HepG2 (cell line): ENCODE results near the gene EIF4G3. TPM values are rescaled to one million over a fixed set of nuclear protein-coding genes. Genes with fewer than 3 reads are reported as not detected.

Source experiments
- ATAC-seq: fragments of 200-7000 bp; cut with Tn5 transposase; 3 replicates; pipeline ENCODE4 v1.9.1; 2020; ENCODE audit warnings: mild to moderate bottlenecking, moderate library complexity
- BruUV-seq: library from RNA; stranded (reverse); fragments of 400-500 nt; replicated peaks from 2 replicates; lab custom pipeline; 2021; lab: Mats Ljungman, UMichigan
- CTCF ChIA-PET: fragments of 300-600 bp; formaldehyde crosslinking; extraction: SDS; loops from one replicate; lab custom pipeline; 2021; ENCODE audit warnings: low total read pairs, inconsistent platforms, low intra/inter-chr PET ratio; lab: Yijun Ruan, JAX
- POLR2A ChIA-PET: fragments of 350-600 bp; sonication (Branson Sonifier 250); formaldehyde crosslinking; loops from one replicate; lab custom pipeline; 2020; ENCODE audit warnings: antibody characterized with exemption, inconsistent platforms; lab: Yijun Ruan, JAX
- DNase-seq: peaks from one replicate; pipeline ENCODE4 v3.0.0-alpha.2; 2015; ENCODE audit warnings: low spot score
- FAIRE-seq: peaks from 3 replicates; lab custom pipeline; 2011; peaks lifted over from hg19 to GRCh38; lab: Jason Lieb, UNC
- H2AFZ ChIP-seq: one replicate; pipeline ENCODE4 v1.6.1; 2011; ENCODE audit warnings: low read length, inconsistent platforms
- H3K27ac ChIP-seq: fragments of 300-600 bp; 3 replicates; pipeline ENCODE4 v1.8.0; 2011; ENCODE audit warnings: mixed run types, mild to moderate bottlenecking, mixed read lengths, low read length, inconsistent platforms; ENCODE audit not compliant: insufficient read depth; ENCODE audit errors: extremely low read length
- H3K27me3 ChIP-seq, 2 experiments: fragments of 200-600 bp in 1 of 2; 2 replicates in 1 of 2; 3 replicates in 1 of 2; pipeline versions ENCODE4 v1.6.0 to v1.8.0; 2011; ENCODE audit warnings: low read length in 2 of 2, mild to moderate bottlenecking in 2 of 2, moderate library complexity in 2 of 2, inconsistent platforms in 1 of 2; ENCODE audit not compliant: insufficient read depth in 2 of 2, control insufficient read depth in 1 of 2
- H3K36me3 ChIP-seq, 2 experiments: fragments of 200-600 bp in 1 of 2; replicated peaks in 1 of 2; 2 replicates in 1 of 2; 3 replicates in 1 of 2; pipeline versions ENCODE4 v1.5.1 to v1.8.0; 2011; ENCODE audit warnings: low read length in 2 of 2, inconsistent platforms in 1 of 2; ENCODE audit not compliant: insufficient read depth in 2 of 2, control insufficient read depth in 1 of 2
- H3K4me1 ChIP-seq: 2 replicates; pipeline ENCODE4 v1.5.1; 2012; ENCODE audit warnings: low read length, inconsistent platforms; ENCODE audit not compliant: insufficient read depth
- H3K4me2 ChIP-seq: 2 replicates; pipeline ENCODE4 v1.6.0; 2011; ENCODE audit warnings: low read depth, low read length, inconsistent platforms
- H3K4me3 ChIP-seq, 3 experiments: fragments of 200-600 bp in 1 of 3; sonication (generic), shearing (Covaris generic) in 1 of 3; replicated peaks in 1 of 3; 2 replicates each; pipeline ENCODE4 v1.5.1; 2011 to 2016; ENCODE audit warnings: low read length in 3 of 3, inconsistent platforms in 2 of 3, low read depth in 2 of 3, mild to moderate bottlenecking in 2 of 3, control low read depth in 1 of 3, mixed read lengths in 1 of 3; ENCODE audit not compliant: insufficient read depth in 1 of 3
- H3K79me2 ChIP-seq: one replicate; pipeline ENCODE4 v1.6.1; 2011; ENCODE audit warnings: low read length, inconsistent platforms; ENCODE audit not compliant: insufficient read depth
- H3K9ac ChIP-seq: 2 replicates; pipeline ENCODE4 v1.6.0; 2011; ENCODE audit warnings: mild to moderate bottlenecking, low read depth, low read length, inconsistent platforms; ENCODE audit not compliant: insufficient read depth
- H3K9me3 ChIP-seq: 2 replicates; pipeline ENCODE4 v1.5.1; 2012; ENCODE audit warnings: mild to moderate bottlenecking, low read length
- H4K20me1 ChIP-seq: 2 replicates; pipeline ENCODE4 v1.6.0; 2011; ENCODE audit warnings: inconsistent platforms, mild to moderate bottlenecking, low read length, moderate library complexity; ENCODE audit not compliant: insufficient read depth
- BRCA1 ChIP-seq: sonication (generic); formaldehyde crosslinking; IDR thresholded peaks from 2 replicates; pipeline ENCODE4 v1.4.0; 2020; ENCODE audit warnings: missing genetic modification reagents
- CEBPB ChIP-seq: IDR thresholded peaks from 2 replicates; pipeline ENCODE4 v1.6.1; 2011; ENCODE audit warnings: low read depth, low read length, improper control_type of control experiment, borderline replicate concordance
- POGZ ChIP-seq: sonication (generic); formaldehyde crosslinking; IDR thresholded peaks from 2 replicates; pipeline ENCODE4 v1.4.0; 2020; ENCODE audit warnings: mild to moderate bottlenecking, missing genetic modification reagents
- YEATS2 ChIP-seq: sonication (generic); formaldehyde crosslinking; IDR thresholded peaks from 2 replicates; pipeline ENCODE4 v1.4.0; 2020; ENCODE audit warnings: missing genetic modification reagents, borderline replicate concordance
- ZMYM2 ChIP-seq: sonication (generic); formaldehyde crosslinking; IDR thresholded peaks from 2 replicates; pipeline ENCODE4 v1.8.0; 2022; ENCODE audit warnings: mild to moderate bottlenecking, missing genetic modification reagents
- ZNF367 ChIP-seq: sonication (generic); formaldehyde crosslinking; IDR thresholded peaks from 2 replicates; pipeline ENCODE4 v1.4.0; 2020; ENCODE audit warnings: missing genetic modification reagents, borderline replicate concordance
- ZNF749 ChIP-seq: sonication (generic); formaldehyde crosslinking; IDR thresholded peaks from 2 replicates; pipeline ENCODE4 v1.8.0; 2022; ENCODE audit warnings: mild to moderate bottlenecking, missing genetic modification reagents, moderate library complexity, borderline replicate concordance
- whole genome bisulfite sequencing: methylation state at CpG from one replicate; pipeline ENCODE4 v1.1.6; 2017; ENCODE audit warnings: low lambda C conversion rate; 5-methylcytosine and 5-hydroxymethylcytosine counted together
- in situ Hi-C: cut with HindIII; loops from 2 replicates; pipeline ENCODE4 v1.10.0; 2017; ENCODE audit warnings: low pct_unique_long_range_greater_than_20kb; ENCODE audit not compliant: extremely low pct_ligation_motif_present
- intact Hi-C: fragments of 100-400 bp; cut with micrococcal nuclease; formaldehyde crosslinking; loops from one replicate; pipeline ENCODE4 v1.10.0; 2022; ENCODE audit not compliant: unreplicated experiment
- polyA plus RNA-seq, 8 experiments: library from polyadenylated mRNA; depleted of rRNA in 3 of 8; stranded (reverse) in 7 of 8; unstranded in 1 of 8; fragments of >200 nt; fragmentation: Illumina TruSeq in 4 of 8; extraction: Trizol in 4 of 8; gene quantifications; 2 replicates each; pipeline versions ENCODE4 v1.2.1 to v1.2.3, GENCODE V29; 2011 to 2016; ENCODE audit warnings: low read depth in 4 of 8, missing spikeins in 1 of 8, mixed read lengths in 1 of 8; ENCODE audit not compliant: insufficient read depth in 1 of 8
- total RNA-seq, 5 experiments: library from RNA; depleted of rRNA; stranded (reverse); fragments of >200 nt; fragmentation: Illumina TruSeq; extraction: Trizol; gene quantifications; 2 replicates each; pipeline ENCODE4 v1.2.3, GENCODE V29; 2016; ENCODE audit warnings: low read depth in 1 of 5
- TF ChIP-seq, protein P1 (sequence below): IDR thresholded peaks from 2 replicates; pipeline ENCODE4 v1.6.1; 2018; ENCODE audit warnings: missing genetic modification reagents
- TF ChIP-seq, protein P2 (sequence below): sonication (generic); formaldehyde crosslinking; IDR thresholded peaks from 2 replicates; pipeline ENCODE4 v1.4.0; 2020; ENCODE audit warnings: mild to moderate bottlenecking, missing genetic modification reagents
- TF ChIP-seq, protein P3 (sequence below): sonication (generic); formaldehyde crosslinking; IDR thresholded peaks from 2 replicates; pipeline ENCODE4 v1.4.0; 2020; ENCODE audit warnings: missing genetic modification reagents, borderline replicate concordance

Gene EIF4G3
- total and polyA plus RNA-seq, 2 of the 13 experiments (the other 11 are each of a cell fraction or from before 2014, with no cell fraction given), result 22.2 to 27.6 TPM

DNA sequence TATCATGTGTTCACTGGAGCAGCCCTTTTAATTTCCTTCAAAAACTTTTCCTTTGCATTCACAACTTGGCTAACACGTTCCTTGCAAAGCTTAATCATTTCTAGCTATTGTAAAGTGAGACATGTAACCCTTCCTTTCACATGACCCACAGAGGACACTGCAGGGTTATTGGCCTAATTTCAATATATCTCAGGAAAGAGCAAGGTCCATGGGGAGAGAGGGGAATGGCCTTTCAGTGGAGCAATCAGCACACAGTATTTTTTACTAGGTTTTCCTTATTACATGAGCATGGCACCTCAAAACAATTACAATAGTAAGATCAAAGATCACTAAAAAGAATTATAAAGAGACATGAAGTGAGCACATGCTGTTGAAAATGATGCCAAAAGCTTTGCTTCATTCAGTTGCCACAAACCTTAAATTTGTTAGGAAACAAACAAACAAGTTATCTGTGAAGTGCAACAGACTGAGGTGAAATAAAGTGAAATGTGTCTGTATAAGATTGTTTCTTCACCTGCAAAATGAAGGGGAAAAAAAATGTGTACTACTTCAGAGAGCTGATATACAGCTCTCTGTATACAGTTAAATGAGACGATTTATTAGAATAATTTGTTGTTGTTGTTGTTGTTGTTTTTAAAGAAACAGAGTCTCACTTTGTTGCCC lies 61.5 kb downstream of the EIF4G3 start:
- Histone ChIP-seq H3K27me3 (no peaks in the 10 kb centered on the region), H3K36me3 (no peaks in the 10 kb centered on the region; a peak in 1 of 5 replicates), H3K9ac (peak overlapping the region; percentile 39), H3K27ac (peak overlapping the region; percentile 91), H2AFZ (no peak overlapping the region), H4K20me1 (no peaks in the 10 kb centered on the region), H3K79me2 (peaks cover 12% of the 10 kb centered on the region), H3K4me3 (no peak overlapping the region), H3K9me3 (no peaks in the 10 kb centered on the region), H3K4me2 (peak overlapping the region; percentile 55), H3K4me1 (peaks cover 68% of the 10 kb centered on the region)
- ChIA-PET CTCF (no interaction called here), POLR2A (interaction anchor here (0.6 to 1.0 kb wide), 2 partner anchors 328 to 408 kb away, joined by 3 read pairs; partner anchors contain the start of gene HP1BP3)
- peak; percentile 96 for FAIRE-seq
- no TSS peak for BruUV-seq
- peak; percentile 93 for DNase-seq
- WGBS, result 47% methylated on average over 2 of the region's 2 CpGs
- intact Hi-C loops, result no loop called here
- in situ Hi-C loops, result no loop called here
- peak; percentile 99 for ATAC-seq
- peak; percentile 67 for TF ChIP-seq CEBPB
- TF ChIP-seq, protein P1, sequence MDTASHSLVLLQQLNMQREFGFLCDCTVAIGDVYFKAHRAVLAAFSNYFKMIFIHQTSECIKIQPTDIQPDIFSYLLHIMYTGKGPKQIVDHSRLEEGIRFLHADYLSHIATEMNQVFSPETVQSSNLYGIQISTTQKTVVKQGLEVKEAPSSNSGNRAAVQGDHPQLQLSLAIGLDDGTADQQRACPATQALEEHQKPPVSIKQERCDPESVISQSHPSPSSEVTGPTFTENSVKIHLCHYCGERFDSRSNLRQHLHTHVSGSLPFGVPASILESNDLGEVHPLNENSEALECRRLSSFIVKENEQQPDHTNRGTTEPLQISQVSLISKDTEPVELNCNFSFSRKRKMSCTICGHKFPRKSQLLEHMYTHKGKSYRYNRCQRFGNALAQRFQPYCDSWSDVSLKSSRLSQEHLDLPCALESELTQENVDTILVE (CRISPR knock-in tag), result peak; percentile 30
- no peak for TF ChIP-seq ZNF749
- peak; percentile 56; the same call in 1 of the 2 replicates for TF ChIP-seq YEATS2
- no peak for TF ChIP-seq ZNF367 (CRISPR knock-in tag)
- TF ChIP-seq, protein P2, sequence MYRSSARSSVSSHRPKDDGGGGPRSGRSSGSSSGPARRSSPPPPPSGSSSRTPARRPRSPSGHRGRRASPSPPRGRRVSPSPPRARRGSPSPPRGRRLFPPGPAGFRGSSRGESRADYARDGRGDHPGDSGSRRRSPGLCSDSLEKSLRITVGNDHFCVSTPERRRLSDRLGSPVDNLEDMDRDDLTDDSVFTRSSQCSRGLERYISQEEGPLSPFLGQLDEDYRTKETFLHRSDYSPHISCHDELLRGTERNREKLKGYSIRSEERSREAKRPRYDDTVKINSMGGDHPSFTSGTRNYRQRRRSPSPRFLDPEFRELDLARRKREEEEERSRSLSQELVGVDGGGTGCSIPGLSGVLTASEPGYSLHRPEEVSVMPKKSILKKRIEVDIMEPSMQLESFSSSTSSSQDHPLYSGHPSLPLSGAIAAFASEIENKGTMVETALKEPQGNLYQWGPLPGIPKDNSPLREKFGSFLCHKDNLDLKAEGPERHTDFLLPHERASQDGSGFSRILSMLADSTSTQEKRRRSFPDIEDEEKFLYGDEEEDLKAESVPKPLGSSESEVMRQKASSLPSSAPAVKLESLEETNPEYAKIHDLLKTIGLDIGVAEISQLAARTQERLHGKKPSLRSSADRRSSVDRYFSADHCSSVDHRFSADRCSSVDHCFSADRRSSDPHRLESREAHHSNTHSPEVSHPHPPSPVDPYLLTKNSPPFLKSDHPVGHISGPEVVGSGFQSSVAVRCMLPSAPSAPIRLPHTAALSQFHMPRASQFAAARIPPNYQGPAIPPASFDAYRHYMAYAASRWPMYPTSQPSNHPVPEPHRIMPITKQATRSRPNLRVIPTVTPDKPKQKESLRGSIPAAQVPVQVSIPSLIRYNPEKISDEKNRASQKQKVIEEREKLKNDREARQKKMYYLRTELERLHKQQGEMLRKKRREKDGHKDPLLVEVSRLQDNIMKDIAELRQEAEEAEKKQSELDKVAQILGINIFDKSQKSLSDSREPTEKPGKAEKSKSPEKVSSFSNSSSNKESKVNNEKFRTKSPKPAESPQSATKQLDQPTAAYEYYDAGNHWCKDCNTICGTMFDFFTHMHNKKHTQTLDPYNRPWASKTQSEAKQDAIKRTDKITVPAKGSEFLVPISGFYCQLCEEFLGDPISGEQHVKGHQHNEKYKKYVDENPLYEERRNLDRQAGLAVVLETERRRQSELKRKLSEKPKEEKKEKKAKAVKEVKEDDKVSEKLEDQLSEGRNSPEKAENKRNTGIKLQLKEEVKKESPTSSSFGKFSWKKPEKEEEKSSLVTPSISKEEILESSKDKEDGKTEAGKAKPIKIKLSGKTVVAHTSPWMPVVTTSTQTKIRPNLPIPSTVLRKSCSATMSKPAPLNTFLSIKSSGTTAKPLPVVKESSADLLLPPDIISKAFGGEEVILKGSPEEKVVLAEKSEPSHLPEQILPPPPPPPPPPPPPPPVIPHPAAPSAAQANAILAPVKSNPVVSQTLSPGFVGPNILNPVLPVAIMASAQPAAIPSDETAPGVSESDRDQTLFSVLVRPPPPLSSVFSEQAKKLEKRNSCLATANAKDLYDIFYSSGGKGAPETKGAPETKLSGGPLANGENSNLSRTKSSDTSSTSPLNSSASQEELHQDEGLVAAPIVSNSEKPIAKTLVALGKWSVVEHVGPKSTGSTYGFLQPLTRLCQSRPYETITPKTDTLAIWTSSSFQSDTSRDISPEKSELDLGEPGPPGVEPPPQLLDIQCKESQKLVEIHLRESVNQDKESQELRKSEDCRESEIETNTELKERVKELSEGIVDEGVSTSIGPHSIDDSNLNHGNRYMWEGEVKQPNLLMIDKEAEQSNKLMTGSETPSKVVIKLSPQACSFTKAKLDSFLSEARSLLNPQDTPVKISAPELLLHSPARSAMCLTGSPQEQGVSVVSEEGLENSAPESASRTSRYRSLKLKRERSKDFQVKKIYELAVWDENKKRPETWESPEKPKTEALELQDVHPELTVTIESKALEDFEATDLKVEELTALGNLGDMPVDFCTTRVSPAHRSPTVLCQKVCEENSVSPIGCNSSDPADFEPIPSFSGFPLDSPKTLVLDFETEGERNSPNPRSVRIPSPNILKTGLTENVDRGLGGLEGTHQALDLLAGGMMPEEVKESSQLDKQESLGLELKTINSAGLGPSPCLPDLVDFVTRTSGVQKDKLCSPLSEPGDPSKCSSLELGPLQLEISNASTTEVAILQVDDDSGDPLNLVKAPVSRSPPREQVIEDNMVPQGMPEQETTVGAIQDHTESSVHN (CRISPR knock-in tag), result no peak
- no peak for TF ChIP-seq BRCA1 (CRISPR knock-in tag)
- peak; percentile 87 for TF ChIP-seq POGZ (CRISPR knock-in tag)
- TF ChIP-seq ZMYM2 (CRISPR knock-in tag), result no peak
- TF ChIP-seq, protein P3, sequence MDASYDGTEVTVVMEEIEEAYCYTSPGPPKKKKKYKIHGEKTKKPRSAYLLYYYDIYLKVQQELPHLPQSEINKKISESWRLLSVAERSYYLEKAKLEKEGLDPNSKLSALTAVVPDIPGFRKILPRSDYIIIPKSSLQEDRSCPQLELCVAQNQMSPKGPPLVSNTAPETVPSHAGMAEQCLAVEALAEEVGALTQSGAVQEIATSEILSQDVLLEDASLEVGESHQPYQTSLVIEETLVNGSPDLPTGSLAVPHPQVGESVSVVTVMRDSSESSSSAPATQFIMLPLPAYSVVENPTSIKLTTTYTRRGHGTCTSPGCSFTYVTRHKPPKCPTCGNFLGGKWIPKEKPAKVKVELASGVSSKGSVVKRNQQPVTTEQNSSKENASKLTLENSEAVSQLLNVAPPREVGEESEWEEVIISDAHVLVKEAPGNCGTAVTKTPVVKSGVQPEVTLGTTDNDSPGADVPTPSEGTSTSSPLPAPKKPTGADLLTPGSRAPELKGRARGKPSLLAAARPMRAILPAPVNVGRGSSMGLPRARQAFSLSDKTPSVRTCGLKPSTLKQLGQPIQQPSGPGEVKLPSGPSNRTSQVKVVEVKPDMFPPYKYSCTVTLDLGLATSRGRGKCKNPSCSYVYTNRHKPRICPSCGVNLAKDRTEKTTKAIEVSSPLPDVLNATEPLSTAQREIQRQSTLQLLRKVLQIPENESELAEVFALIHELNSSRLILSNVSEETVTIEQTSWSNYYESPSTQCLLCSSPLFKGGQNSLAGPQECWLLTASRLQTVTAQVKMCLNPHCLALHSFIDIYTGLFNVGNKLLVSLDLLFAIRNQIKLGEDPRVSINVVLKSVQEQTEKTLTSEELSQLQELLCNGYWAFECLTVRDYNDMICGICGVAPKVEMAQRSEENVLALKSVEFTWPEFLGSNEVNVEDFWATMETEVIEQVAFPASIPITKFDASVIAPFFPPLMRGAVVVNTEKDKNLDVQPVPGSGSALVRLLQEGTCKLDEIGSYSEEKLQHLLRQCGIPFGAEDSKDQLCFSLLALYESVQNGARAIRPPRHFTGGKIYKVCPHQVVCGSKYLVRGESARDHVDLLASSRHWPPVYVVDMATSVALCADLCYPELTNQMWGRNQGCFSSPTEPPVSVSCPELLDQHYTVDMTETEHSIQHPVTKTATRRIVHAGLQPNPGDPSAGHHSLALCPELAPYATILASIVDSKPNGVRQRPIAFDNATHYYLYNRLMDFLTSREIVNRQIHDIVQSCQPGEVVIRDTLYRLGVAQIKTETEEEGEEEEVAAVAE (CRISPR knock-in tag), result no peak
